A673 (cell line): ENCODE results near the gene TTC39A.

Source experiments
- CTCF ChIP-seq: fragments of 300-800, 200-600 bp; sonication (generic); conservative IDR thresholded peaks from 2 replicates; pipeline ENCODE4 v1.5.1; 2017; ENCODE audit warnings: low read depth, mild to moderate bottlenecking, antibody characterized with exemption, low read length, moderate library complexity, mixed read lengths
- EZH2 ChIP-seq: fragments of 200-600 bp; sonication (generic); IDR thresholded peaks from 2 replicates; pipeline ENCODE4 v1.6.1; 2017; ENCODE audit warnings: borderline replicate concordance, low read depth, mild to moderate bottlenecking, mixed read lengths, antibody characterized with exemption, low read length; ENCODE audit not compliant: poor library complexity, severe bottlenecking

GRCh38 chr1:51298322-51298705, 32.0 kb downstream of the TTC39A start:
- no peak for TF ChIP-seq CTCF
- TF ChIP-seq EZH2 = no peak
